Epithelial cell of esophagus (primary cell): ENCODE results near the gene CTSZ.
"Not testable (repeated sequence)": the region's sequence is repeated elsewhere in the genome, so short reads cannot be mapped to it uniquely, and the experiment has no call there.

Source experiments
- DNase-seq: peaks from one replicate; pipeline ENCODE4 v3.0.0; 2010; ENCODE audit warnings: low read depth
- H3K4me3 ChIP-seq: 2 replicates; pipeline ENCODE4 v1.5.1; 2011; ENCODE audit warnings: mild to moderate bottlenecking, low read length, control low read depth
- TF ChIP-seq, protein P1 (sequence below): IDR thresholded peaks from 2 replicates; pipeline ENCODE4 v1.5.1; 2011; ENCODE audit warnings: low read depth, mild to moderate bottlenecking, low read length, control low read depth, inconsistent platforms; ENCODE audit not compliant: insufficient read depth; ENCODE audit errors: missing control alignments

CTSZ gene

DNA sequence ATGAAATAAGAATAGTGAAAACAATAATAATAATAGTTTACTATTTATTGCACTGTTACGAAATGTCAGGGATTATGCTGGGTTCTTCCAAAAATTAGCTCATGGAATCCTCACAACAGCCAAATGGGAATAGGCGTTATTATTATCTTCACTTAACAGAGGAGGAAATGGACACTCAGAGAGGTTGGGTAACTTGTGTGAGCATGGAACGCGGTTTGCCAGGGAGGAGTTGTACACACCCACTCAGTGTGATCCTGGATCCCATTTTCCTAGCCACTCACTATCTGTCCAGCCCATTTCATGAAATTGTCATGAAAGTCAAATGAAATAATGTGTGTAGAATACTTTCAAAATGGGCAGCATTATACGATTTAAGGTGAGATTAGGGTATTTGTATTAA, 21.4 kb downstream of the CTSZ start:
- TF ChIP-seq, protein P1, sequence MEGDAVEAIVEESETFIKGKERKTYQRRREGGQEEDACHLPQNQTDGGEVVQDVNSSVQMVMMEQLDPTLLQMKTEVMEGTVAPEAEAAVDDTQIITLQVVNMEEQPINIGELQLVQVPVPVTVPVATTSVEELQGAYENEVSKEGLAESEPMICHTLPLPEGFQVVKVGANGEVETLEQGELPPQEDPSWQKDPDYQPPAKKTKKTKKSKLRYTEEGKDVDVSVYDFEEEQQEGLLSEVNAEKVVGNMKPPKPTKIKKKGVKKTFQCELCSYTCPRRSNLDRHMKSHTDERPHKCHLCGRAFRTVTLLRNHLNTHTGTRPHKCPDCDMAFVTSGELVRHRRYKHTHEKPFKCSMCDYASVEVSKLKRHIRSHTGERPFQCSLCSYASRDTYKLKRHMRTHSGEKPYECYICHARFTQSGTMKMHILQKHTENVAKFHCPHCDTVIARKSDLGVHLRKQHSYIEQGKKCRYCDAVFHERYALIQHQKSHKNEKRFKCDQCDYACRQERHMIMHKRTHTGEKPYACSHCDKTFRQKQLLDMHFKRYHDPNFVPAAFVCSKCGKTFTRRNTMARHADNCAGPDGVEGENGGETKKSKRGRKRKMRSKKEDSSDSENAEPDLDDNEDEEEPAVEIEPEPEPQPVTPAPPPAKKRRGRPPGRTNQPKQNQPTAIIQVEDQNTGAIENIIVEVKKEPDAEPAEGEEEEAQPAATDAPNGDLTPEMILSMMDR: no peak
- DNase-seq: no peak
- H3K4me3 ChIP-seq: no peak overlapping the region

DNA sequence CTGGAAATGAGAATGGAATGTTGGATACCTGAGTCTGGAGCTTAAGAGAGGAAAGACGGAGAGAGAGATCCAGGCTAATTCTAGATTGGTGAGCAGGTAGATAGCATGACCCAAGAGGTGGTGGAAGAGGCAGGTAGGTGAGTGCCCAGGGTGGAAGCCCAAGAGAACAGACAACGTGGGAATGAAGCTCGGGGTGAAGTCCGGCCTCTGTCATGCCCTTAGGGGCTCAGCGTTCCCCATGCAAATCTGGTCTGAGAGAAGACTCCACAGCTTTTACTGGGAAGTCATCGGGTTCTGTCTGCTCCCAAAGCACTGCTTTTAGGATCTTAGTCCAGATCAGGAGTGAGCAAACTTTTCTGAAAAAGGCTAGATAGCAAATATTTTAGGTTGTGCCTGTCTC, 22.4 kb downstream of the CTSZ start:
- H3K4me3 ChIP-seq: no peak overlapping the region
- no peak for DNase-seq
- TF ChIP-seq, protein P1: no peak

DNA sequence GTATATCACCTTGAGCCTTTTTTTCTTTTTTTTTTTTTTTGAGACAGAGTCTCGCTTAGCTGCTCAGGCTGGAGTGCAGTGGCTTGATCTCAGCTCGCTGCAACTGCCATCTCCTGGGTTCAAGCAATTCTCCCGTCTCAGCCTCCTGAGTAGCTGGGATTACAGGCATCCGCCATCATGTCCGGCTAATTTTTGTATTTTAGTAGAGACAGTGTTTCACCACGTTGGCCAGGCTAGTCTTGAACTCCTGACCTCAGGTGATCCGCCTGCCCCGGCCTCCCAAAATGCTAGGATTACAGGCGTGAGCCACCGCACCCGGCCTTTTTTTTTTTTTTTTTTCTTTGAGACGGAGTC, 24.0 kb downstream of the CTSZ start:
- H3K4me3 ChIP-seq, DNase-seq: not testable (repeated sequence)

DNA sequence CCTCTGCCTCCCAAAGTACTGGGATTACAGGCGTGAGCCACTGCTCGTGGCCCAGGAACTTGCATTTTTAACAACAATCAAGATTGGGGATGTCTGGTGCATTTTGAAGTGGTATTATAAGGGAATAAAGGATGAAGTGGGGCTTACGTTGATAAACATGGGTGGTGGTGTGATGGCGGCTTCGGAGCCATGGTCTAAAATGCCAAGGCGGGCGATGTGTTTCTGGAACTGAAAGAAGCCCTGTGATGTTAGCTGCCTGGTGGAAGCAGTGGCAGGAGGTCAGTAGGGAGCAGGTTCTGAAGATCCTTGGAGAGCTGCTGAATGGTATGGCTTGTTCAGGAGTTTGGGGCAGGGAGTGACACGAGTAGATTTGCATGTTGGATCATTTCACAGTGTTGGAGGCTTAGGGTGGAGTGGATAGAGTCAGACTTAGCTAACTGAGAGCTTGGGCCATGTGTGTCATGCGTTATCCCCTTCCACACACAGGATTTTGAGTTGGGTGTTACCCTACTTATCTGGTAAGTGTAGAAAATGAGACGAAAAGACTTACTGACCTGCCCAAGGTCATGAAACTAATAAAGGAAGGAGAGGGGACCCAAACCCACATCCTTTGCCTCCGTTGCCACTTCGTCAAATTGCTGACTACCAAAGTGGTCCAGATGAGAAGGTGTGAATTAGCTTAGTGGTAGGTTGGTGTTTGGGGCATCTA, 24.5 kb downstream of the CTSZ start:
- peak overlapping the region; percentile 79 for H3K4me3 ChIP-seq
- no peak for DNase-seq
- TF ChIP-seq, protein P1: no peak

DNA sequence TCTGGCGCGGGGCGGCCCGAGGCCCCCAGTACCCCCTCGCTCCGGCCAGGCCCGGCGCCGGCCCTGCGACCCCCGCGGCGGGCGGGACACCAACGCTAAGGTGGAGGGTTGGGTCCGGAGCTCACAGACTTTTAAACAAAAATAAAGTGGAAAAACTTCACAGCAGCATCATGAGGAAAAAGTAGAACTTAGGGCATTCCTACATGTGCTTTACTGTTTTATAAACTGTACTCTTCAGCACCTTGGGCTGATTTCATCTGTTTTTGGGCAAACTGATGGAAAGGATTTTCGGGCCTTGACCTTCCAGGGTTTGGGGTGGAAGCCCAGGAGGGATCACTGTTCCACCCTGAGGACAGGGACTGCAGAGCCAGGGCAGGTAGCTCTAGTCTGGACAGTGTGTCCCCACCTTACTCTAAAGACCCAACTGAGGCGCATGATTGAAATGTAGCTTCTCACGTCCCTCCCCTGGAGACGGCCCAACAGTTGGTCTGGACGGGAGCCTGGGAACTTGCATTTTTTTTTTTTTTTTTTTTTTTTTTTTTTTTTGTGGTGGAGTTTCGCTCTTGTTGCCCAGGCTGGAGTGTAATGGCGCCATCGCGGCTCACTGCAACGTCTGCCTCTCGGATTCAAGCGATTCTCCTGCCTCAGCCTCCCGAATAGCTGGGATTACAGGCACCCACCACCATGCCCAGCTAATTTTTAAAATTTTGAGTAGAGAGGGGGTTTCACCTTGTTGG, 25.3 kb downstream of the CTSZ start:
- TF ChIP-seq, protein P1: no peak
- peak overlapping the region; percentile 79 for H3K4me3 ChIP-seq
- DNase-seq: peak; percentile 33

DNA sequence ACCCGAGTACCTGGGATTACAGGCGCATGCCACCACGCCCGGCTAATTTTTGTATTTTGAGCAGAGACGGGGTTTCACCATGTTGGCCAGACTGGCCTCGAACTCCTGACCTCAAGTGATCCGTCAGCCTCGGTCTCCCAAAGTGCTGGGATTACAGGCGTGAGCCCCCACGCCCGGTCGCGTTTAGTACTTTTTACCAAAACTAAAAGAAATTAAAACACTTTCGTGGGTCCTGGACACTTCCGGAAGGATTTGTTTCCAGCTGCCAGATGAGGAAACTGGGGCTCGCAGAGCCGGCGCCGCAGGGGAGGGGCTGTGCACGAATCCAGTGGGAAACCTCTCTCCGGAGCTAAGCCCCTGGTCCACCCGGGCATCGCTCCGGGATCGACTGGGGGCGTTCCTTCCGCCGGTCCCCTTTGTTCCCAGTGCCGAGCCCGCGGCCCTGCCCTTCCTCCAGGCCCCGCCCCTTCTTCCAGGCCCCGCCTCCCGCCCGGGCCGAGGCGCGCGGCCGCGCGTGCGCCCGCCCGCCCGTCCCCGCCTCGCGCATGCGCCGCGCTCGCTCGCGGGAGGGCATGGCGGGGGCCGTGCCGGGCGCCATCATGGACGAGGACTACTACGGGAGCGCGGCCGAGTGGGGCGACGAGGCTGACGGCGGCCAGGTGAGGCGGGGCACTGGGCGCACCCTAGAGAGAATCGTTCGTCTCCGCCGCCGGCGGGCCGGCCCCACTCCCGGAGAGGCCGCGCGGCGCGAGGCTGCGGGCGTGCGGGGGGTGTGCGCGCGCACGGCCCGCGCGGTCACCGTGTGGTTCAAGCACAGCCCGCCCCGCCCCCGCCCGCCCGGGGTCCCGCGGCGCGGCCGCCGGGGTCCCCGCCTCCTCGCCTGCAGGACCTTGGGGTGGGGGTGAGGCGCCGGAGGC, 26.1 kb downstream of the CTSZ start, which contains the start of gene NELFCD:
Gene NELFCD, plus strand, starts transcription at position 546 of the 917 bp plus-strand sequence. Its CDS starts 54 bp downstream, at position 600.
- H3K4me3 ChIP-seq: peak within 1 kb of the TSS; percentile 79
- DNase-seq: peak; percentile 79
- TF ChIP-seq, protein P1: no peak
